Hepatocyte (in vitro differentiated cells): ENCODE data around the gene ZNF692. TPM values are rescaled to one million over a fixed set of nuclear protein-coding genes. Genes with fewer than 3 reads are reported as not detected.

ENCODE experiments used
- DNase-seq: peaks from one replicate; pipeline ENCODE4 v3.0.0-alpha.2; 2016; ENCODE audit warnings: low spot score
- H2AFZ ChIP-seq: fragments of 200-600 bp; sonication (generic); 2 replicates; pipeline ENCODE4 v1.6.0; 2016; ENCODE audit warnings: antibody characterized with exemption, mild to moderate bottlenecking
- H3K27ac ChIP-seq: fragments of 200-600 bp; sonication (generic); 2 replicates; pipeline ENCODE4 v1.5.1; 2016; ENCODE audit warnings: mild to moderate bottlenecking
- H3K27me3 ChIP-seq: fragments of 200-600 bp; sonication (generic); 2 replicates; pipeline ENCODE4 v1.6.1; 2016
- H3K36me3 ChIP-seq: fragments of 200-600 bp; sonication (generic); replicated peaks from 2 replicates; pipeline ENCODE4 v1.5.1; 2016; ENCODE audit warnings: low read depth; ENCODE audit not compliant: insufficient read depth
- H3K4me1 ChIP-seq: fragments of 200-600 bp; sonication (generic); 2 replicates; pipeline ENCODE4 v1.5.1; 2016; ENCODE audit warnings: mild to moderate bottlenecking, moderate library complexity; ENCODE audit not compliant: insufficient read depth
- H3K4me2 ChIP-seq: fragments of 200-600 bp; sonication (generic); 2 replicates; pipeline ENCODE4 v1.6.0; 2016
- H3K4me3 ChIP-seq: fragments of 200-600 bp; sonication (generic); 2 replicates; pipeline ENCODE4 v1.5.1; 2016; ENCODE audit warnings: mild to moderate bottlenecking
- H3K79me2 ChIP-seq: fragments of 200-600 bp; sonication (generic); 2 replicates; pipeline ENCODE4 v1.6.0; 2017; ENCODE audit warnings: mild to moderate bottlenecking
- H3K9me2 ChIP-seq: fragments of 200-600 bp; sonication (generic); replicated peaks from 2 replicates; pipeline ENCODE4 v1.6.0; 2017; ENCODE audit warnings: mild to moderate bottlenecking; ENCODE audit not compliant: insufficient read depth
- H3K9me3 ChIP-seq: fragments of 200-600 bp; sonication (generic); 2 replicates; pipeline ENCODE4 v1.5.1; 2016; ENCODE audit warnings: low read depth, mild to moderate bottlenecking
- H4K20me1 ChIP-seq: fragments of 200-600 bp; sonication (generic); 2 replicates; pipeline ENCODE4 v1.6.0; 2016; ENCODE audit warnings: mild to moderate bottlenecking; ENCODE audit not compliant: insufficient read depth, poor library complexity, severe bottlenecking
- EZH2 ChIP-seq: fragments of 200-600 bp; sonication (generic); IDR thresholded peaks from 2 replicates; pipeline ENCODE4 v1.6.1; 2016; ENCODE audit warnings: antibody characterized with exemption, mild to moderate bottlenecking, borderline replicate concordance
- EZH2phosphoT487 ChIP-seq: fragments of 200-600 bp; sonication (generic); IDR thresholded peaks from one replicate; pipeline ENCODE4 v1.6.1; 2018; ENCODE audit warnings: antibody characterized with exemption, mild to moderate bottlenecking, low read depth, moderate library complexity; ENCODE audit not compliant: unreplicated experiment, severe bottlenecking
- WGBS: methylation state at CpG from one replicate; pipeline ENCODE4 v1.1.6; 2016; ENCODE audit warnings: low lambda C conversion rate; ENCODE audit errors: missing lambda C conversion rate; 5-methylcytosine and 5-hydroxymethylcytosine counted together
- polyA plus RNA-seq: library from polyadenylated mRNA; unstranded; fragments of >200 nt; fragmentation: Nextera tagmentation; extraction: Ambion mirVana; gene quantifications from 2 replicates; pipeline ENCODE4 v1.2.1, GENCODE V29; 2016
- total RNA-seq: library from RNA; depleted of rRNA; stranded (reverse); fragments of >200 nt; gene quantifications from 2 replicates; pipeline ENCODE4 v1.2.3, GENCODE V29; 2014
- TF ChIP-seq, protein P1 (sequence below): fragments of 200-600 bp; sonication (generic); IDR thresholded peaks from 2 replicates; pipeline ENCODE4 v1.5.1; 2016; ENCODE audit warnings: antibody characterized with exemption, mild to moderate bottlenecking; ENCODE audit not compliant: poor library complexity

ZNF692 gene
- total and polyA plus RNA-seq, 2 experiments from 2014 or later = 42.1 to 60.8 TPM

DNA sequence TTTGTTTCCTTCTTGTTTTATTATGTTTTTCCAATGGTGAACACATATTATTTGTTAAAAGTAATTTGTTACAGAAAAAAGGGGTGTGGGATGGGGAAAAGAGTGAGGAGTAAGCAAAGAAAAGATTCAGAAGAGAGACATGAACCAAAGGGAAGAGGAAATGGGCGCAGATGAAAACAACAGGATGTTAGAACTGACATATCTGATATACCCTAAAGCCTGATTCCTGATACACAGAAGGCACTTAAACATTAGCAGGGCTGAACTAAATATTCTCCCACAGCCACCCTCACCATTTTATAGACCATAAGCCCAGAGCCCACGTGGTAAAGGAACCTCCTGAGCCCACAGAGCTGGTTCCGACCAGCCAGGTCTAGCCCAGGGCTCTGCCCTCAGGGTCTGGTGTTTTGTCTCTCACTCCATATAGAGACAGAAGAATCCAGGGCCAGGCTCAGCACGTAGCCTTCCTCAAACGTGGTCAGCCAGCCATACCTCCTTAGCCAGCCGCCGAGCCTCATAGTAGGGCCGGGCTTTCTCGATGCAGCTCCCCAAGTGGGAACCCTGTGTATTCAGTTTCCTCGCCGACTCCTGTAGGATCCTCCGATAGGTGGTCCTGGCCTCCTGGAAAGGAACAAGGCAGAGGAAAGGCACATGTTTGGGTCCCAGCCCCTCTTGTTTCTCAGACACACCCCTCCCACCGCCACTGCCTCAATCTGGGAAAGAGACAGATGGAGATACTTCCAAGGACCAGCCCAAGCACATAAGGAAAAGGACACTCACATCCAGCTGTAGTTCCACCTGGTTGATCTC lies 42.6 kb downstream of the ZNF692 start:
- TF ChIP-seq, protein P1, sequence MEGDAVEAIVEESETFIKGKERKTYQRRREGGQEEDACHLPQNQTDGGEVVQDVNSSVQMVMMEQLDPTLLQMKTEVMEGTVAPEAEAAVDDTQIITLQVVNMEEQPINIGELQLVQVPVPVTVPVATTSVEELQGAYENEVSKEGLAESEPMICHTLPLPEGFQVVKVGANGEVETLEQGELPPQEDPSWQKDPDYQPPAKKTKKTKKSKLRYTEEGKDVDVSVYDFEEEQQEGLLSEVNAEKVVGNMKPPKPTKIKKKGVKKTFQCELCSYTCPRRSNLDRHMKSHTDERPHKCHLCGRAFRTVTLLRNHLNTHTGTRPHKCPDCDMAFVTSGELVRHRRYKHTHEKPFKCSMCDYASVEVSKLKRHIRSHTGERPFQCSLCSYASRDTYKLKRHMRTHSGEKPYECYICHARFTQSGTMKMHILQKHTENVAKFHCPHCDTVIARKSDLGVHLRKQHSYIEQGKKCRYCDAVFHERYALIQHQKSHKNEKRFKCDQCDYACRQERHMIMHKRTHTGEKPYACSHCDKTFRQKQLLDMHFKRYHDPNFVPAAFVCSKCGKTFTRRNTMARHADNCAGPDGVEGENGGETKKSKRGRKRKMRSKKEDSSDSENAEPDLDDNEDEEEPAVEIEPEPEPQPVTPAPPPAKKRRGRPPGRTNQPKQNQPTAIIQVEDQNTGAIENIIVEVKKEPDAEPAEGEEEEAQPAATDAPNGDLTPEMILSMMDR = no peak
- TF ChIP-seq EZH2phosphoT487 (no peak), EZH2 (no peak)
- peaks cover 5% of the 10 kb centered on the region for H4K20me1 ChIP-seq
- WGBS = 95% methylated on average over 13 of the region's 13 CpGs
- peaks cover 27% of the 10 kb centered on the region for H3K79me2 ChIP-seq
- no peaks in the 10 kb centered on the region for H3K9me3 ChIP-seq
- DNase-seq = no peak
- no peaks in the 10 kb centered on the region for H3K9me2 ChIP-seq
- H3K27me3 ChIP-seq = no peaks in the 10 kb centered on the region
- H3K4me3 ChIP-seq = no peak overlapping the region
- H3K4me1 ChIP-seq = no peaks in the 10 kb centered on the region
- no peak overlapping the region for H3K4me2 ChIP-seq
- H3K27ac ChIP-seq = no peak overlapping the region
- H3K36me3 ChIP-seq = no peaks in the 10 kb centered on the region
- no peak overlapping the region for H2AFZ ChIP-seq

DNA sequence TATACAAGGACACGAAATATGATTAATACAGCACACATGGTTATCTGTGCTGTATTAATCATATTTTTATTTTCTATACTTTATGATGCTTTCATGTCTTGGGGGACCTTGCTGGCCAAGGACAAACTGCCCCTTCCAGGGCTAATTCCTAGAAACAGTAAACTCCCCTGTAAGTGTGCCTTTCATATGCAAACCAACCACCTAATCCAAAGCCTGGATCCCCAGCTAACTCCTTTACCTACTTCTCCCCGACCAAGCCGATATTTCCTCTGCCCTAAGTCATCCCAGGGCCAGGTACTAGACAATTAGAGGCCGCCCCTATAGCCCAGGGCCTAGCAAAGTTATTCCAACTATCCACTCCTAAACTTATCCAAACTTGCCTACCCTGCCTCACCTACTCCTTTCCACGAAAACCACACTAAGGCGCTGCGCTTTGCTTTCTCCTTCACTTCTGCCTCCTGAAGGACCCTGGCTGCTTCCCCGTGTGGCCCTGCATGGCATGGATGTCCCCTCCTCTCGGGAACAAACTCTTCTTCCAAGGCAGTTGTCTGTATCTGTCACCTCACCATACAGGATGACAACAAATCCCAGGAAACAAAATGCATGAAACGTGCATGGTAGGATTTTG lies 43.4 kb downstream of the ZNF692 start:
- H2AFZ ChIP-seq = no peak overlapping the region
- DNase-seq = no peak
- H3K4me2 ChIP-seq = no peak overlapping the region
- H3K27ac ChIP-seq = no peak overlapping the region
- no peak overlapping the region for H3K4me3 ChIP-seq
- no peaks in the 10 kb centered on the region for H3K4me1 ChIP-seq
- H3K9me2 ChIP-seq = no peaks in the 10 kb centered on the region
- H3K27me3 ChIP-seq = no peaks in the 10 kb centered on the region
- H3K36me3 ChIP-seq = no peaks in the 10 kb centered on the region
- peaks cover 5% of the 10 kb centered on the region for H4K20me1 ChIP-seq
- H3K9me3 ChIP-seq = no peaks in the 10 kb centered on the region
- TF ChIP-seq EZH2phosphoT487 = no peak
- TF ChIP-seq EZH2 = no peak
- TF ChIP-seq, protein P1 = no peak
- WGBS = 91% methylated on average over 10 of the region's 10 CpGs
- peaks cover 20% of the 10 kb centered on the region for H3K79me2 ChIP-seq

DNA sequence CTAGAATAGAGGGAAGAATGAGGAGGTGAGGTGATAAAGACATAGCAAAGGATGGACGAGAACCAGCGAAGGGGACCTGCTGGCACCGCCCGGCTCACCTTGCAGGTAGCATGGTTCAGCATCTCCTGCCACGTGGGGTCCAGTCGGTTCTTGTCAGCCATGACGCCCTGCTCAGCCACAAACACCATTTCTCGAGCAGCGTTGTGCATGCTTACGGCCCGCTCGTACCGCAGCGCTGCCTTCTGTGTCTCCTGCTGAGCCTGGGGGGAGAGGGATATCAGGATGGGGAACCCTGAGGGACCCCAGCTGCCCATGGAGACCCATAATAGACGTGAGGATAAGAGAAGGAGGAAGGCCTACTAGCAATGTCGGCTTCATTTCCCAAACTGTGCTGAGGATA lies 44.5 kb downstream of the ZNF692 start:
- H3K9me2 ChIP-seq = no peaks in the 10 kb centered on the region
- H3K9me3 ChIP-seq = no peaks in the 10 kb centered on the region
- H3K36me3 ChIP-seq = no peaks in the 10 kb centered on the region
- no peak overlapping the region for H3K4me3 ChIP-seq
- no peak overlapping the region for H2AFZ ChIP-seq
- 97% methylated on average over 16 of the region's 16 CpGs for WGBS
- no peak overlapping the region for H3K4me2 ChIP-seq
- H3K27ac ChIP-seq = no peak overlapping the region
- TF ChIP-seq, protein P1 = no peak
- TF ChIP-seq EZH2 = no peak
- no peak for TF ChIP-seq EZH2phosphoT487
- peaks cover 2% of the 10 kb centered on the region for H4K20me1 ChIP-seq
- H3K27me3 ChIP-seq = no peaks in the 10 kb centered on the region
- no peak for DNase-seq
- H3K4me1 ChIP-seq = no peaks in the 10 kb centered on the region
- H3K79me2 ChIP-seq = peaks cover 11% of the 10 kb centered on the region
